HL-60 (cell line): ENCODE data around the gene OR10J4.

Experiments
- CTCF ChIP-seq: IDR thresholded peaks from one replicate; pipeline ENCODE4 v1.5.1; 2011; ENCODE audit warnings: low read length, control low read depth, inconsistent platforms; ENCODE audit not compliant: insufficient read depth
- GABPA ChIP-seq: IDR thresholded peaks from 2 replicates; pipeline ENCODE4 v1.6.1; 2012; ENCODE audit warnings: low read depth
- POLR2AphosphoS5 ChIP-seq: IDR thresholded peaks from 2 replicates; pipeline ENCODE4 v1.6.1; 2012; ENCODE audit warnings: low read depth
- REST ChIP-seq: IDR thresholded peaks from 2 replicates; pipeline ENCODE4 v1.6.1; 2012; ENCODE audit warnings: low read depth; ENCODE audit not compliant: insufficient replicate concordance

- TF ChIP-seq CTCF (no peak), POLR2AphosphoS5 (no peak), REST (no peak), GABPA (no peak)
These were observed 9.4 kb downstream of the OR10J4 start for GRCh38 chr1:159441360-159441759.
